ENCODE data around the gene RND2.
"Not testable (repeated sequence)": the region's sequence is repeated elsewhere in the genome, so short reads cannot be mapped to it uniquely, and the experiment has no call there.

RND2 gene

GRCh38 chr17:43024407-43025289, at the start of gene RND2:
RND2 (plus strand) TSS chr17:43025231; CDS start chr17:43025348, 117 bp downstream.
- peak; percentile 68 for DNase-seq

GRCh38 chr17:42975265-42975664, 49.8 kb upstream of the RND2 start:
- no peak for DNase-seq

- DNase-seq: not testable (repeated sequence)
These were observed 49.3 kb upstream of the RND2 start for GRCh38 chr17:42975701-42976100.

- DNase-seq: peak; percentile 41
These were observed 45.3 kb upstream of the RND2 start, which contains the start of gene PTGES3L for GRCh38 chr17:42979511-42980273. PTGES3L (minus strand) TSS chr17:42980080; CDS start chr17:42980053, 27 bp downstream.

GRCh38 chr17:42980274-42980765, 44.7 kb upstream of the RND2 start, which contains the start of gene RUNDC1:
RUNDC1 (plus strand) TSS chr17:42980565; CDS start chr17:42980577, 12 bp downstream.
- peak; percentile 90 for DNase-seq

GRCh38 chr17:42980766-42981397, 44.1 kb upstream of the RND2 start:
- DNase-seq: peak; percentile 67

- DNase-seq: no peak
These were observed 42.8 kb upstream of the RND2 start for GRCh38 chr17:42982266-42982665.

GRCh38 chr17:42985225-42985624, 39.8 kb upstream of the RND2 start:
- DNase-seq: no peak

- no peak for DNase-seq
These were observed 35.9 kb upstream of the RND2 start for GRCh38 chr17:42989141-42989540.

GRCh38 chr17:42989726-42990652, 35.0 kb upstream of the RND2 start:
- no peak for DNase-seq

GRCh38 chr17:42991471-42991870, 33.6 kb upstream of the RND2 start:
- DNase-seq: no peak

- no peak for DNase-seq
These were observed 32.2 kb upstream of the RND2 start for GRCh38 chr17:42992872-42993271.

- not testable (repeated sequence) for DNase-seq
These were observed 31.1 kb upstream of the RND2 start for GRCh38 chr17:42993913-42994312.

- no peak for DNase-seq
These were observed 27.5 kb upstream of the RND2 start for GRCh38 chr17:42997390-42997983.

- DNase-seq: peak; percentile 92
These were observed 26.8 kb upstream of the RND2 start, which contains the start of gene RPL27 for GRCh38 chr17:42997984-42998938. RPL27 (plus strand) TSS chr17:42998419; CDS start chr17:42998751, 332 bp downstream.

- DNase-seq: no peak
These were observed 26.0 kb upstream of the RND2 start for GRCh38 chr17:42999003-42999525.

GRCh38 chr17:43000894-43001293, 24.1 kb upstream of the RND2 start:
- not testable (repeated sequence) for DNase-seq

- DNase-seq: no peak
These were observed 21.4 kb upstream of the RND2 start for GRCh38 chr17:43003542-43004172.

All from activated CD4-positive, CD25-positive, alpha-beta regulatory T cell treated with anti-CD3 and anti-CD28 coated beads, Interleukin-2, amount 50 U/mL, for 72 hours (primary cell).